Epithelial cell of proximal tubule (primary cell): ENCODE results near the gene LARP7. TPM values are rescaled to one million over a fixed set of nuclear protein-coding genes. Genes with fewer than 3 reads are reported as not detected.

Experiments used
- DNase-seq: peaks from one replicate; pipeline ENCODE4 v3.0.0-alpha.2; 2011; ENCODE audit warnings: low read depth
- H3K4me3 ChIP-seq: 2 replicates; pipeline ENCODE4 v1.5.1; 2011; ENCODE audit warnings: low read depth, mild to moderate bottlenecking, low read length
- CTCF ChIP-seq: conservative IDR thresholded peaks from 2 replicates; pipeline ENCODE4 v1.5.1; 2012; ENCODE audit warnings: low read depth, mild to moderate bottlenecking, low read length
- total RNA-seq: library from RNA; depleted of rRNA; stranded (reverse); fragments of >200 nt; gene quantifications from 2 replicates; pipeline ENCODE4 v1.2.3, GENCODE V29; 2015

The LARP7 gene
- total RNA-seq, 1 donor from 2014 or later, result 31.8 TPM

- DNase-seq, result no peak
- TF ChIP-seq CTCF, result no peak
- H3K4me3 ChIP-seq, result no peak overlapping the region
These were observed 37.4 kb downstream of the LARP7 start for GRCh38 chr4:112674376-112674775.

DNA sequence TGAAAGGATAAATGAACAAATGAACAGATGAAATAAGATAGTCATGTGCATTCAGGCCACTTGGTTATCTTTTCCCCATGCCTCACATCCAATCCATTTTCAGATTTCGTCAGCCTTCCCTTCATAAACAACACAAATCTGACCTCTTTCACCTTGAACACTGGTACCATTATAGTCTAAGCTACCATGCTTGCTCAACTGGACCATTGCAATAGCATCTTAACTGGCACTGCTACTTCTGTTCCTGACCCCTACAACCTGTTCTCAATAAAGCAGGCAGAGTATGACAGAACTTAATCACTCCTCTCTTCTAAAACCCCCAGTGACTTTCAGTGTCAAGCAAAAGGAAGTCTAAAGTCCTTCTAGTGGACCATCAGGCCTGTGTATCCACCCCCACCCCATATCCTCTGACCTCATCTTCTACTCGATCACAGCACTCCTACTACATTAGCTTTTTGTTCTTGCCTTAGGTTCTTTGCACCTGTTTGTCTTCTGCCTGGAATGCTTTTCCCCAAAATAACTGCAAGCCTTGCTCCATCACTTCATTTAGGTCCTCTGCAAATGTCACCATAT lies 40.7 kb downstream of the LARP7 start:
- no peak overlapping the region for H3K4me3 ChIP-seq
- DNase-seq, result no peak
- no peak for TF ChIP-seq CTCF

GRCh38 chr4:112680996-112681395 lies 44.1 kb downstream of the LARP7 start:
- DNase-seq, result no peak
- no peak overlapping the region for H3K4me3 ChIP-seq
- TF ChIP-seq CTCF, result no peak

- DNase-seq, result no peak
- no peak for TF ChIP-seq CTCF
- no peak overlapping the region for H3K4me3 ChIP-seq
These were observed 56.6 kb downstream of the LARP7 start for GRCh38 chr4:112693507-112693906.

DNA sequence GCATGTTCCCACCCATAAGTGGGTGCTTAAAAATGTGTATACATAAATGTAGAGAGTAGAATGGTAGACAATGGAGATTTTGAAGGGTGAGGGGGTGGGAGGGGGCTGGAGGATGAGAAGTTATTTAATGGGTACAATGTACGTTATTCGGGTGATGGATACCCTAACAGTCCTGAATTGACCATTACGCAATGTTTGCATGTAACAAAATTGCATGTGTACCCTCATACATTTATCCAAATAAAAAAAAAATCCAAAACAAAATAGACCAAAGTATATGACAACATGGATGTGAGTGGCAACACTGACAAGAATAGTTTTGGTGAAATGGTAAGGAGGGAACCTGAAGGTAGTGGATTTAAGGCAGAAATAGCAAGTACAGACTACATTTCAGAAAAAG lies 63.7 kb downstream of the LARP7 start:
- H3K4me3 ChIP-seq, result no peak overlapping the region
- TF ChIP-seq CTCF, result no peak

DNA sequence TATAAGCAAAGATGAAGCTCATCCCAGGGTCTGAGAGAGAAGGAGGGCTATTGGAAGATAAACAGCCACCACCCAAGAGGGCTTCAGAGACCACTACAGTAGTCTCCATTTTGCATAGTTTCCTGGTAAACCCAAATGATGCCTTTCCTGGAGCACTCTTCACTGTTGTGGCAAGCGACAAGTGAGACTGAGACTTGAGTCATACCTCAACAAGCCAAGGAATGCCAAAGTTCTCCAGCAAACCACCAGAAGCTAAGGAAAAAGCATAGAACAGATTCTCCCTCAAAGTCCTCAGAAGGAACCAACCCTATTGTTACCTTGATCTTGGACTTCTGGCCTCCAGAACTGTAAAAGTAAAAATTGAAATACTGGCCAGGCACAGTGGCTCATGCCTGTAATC lies 65.9 kb downstream of the LARP7 start:
- H3K4me3 ChIP-seq, result no peak overlapping the region
- DNase-seq, result no peak
- TF ChIP-seq CTCF, result no peak

More for the DNA sequence above, 63.7 kb downstream of the LARP7 start:
- DNase-seq, result no peak

GRCh38 chr4:112704322-112704721 lies 67.4 kb downstream of the LARP7 start:
- H3K4me3 ChIP-seq, result no peak overlapping the region
- DNase-seq, result no peak
- TF ChIP-seq CTCF, result no peak
